ENCODE data around the gene TNIK.

DNA sequence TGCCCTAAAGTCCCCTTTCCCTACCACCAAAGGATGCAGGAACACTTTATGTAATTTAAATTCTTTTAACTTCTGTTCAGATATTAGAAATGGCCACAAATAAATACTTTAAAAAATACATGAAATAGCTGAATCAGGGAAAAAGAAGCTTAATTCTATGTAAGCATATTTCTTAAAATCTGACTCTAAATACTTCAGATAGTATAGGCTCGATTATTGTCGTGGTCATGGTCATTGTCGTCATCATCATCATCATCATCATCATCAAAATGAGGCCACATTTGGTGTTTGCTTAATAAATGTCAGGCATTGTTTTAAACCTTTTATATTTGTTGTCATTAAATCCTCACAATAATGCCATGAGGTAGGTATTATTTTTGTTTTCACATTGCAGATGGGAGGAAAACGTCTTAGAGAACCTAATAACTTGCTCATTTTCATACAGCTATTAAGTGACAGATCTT, 448.3 kb downstream of the TNIK start:
- TF ChIP-seq EP300 (conservative IDR thresholded peaks at IDR 0.05; ENCODE audit: poor library complexity, severe bottlenecking) (no peak), EZH2 (IDR thresholded peaks at IDR 0.05; ENCODE audit: borderline replicate concordance, insufficient read depth, low read length, poor library complexity, severe bottlenecking) (no peak), RAD21 (conservative IDR thresholded peaks at IDR 0.05) (no peak), SMC3 (conservative IDR thresholded peaks at IDR 0.05; ENCODE audit: poor library complexity) (no peak), MXI1 (conservative IDR thresholded peaks at IDR 0.05; ENCODE audit: poor library complexity, severe bottlenecking) (no peak), POLR2AphosphoS5 (IDR thresholded peaks at IDR 0.05) (no peak), TAF1 (IDR thresholded peaks at IDR 0.05; ENCODE audit: low read depth) (no peak)
- TF ChIP-seq, protein P1, sequence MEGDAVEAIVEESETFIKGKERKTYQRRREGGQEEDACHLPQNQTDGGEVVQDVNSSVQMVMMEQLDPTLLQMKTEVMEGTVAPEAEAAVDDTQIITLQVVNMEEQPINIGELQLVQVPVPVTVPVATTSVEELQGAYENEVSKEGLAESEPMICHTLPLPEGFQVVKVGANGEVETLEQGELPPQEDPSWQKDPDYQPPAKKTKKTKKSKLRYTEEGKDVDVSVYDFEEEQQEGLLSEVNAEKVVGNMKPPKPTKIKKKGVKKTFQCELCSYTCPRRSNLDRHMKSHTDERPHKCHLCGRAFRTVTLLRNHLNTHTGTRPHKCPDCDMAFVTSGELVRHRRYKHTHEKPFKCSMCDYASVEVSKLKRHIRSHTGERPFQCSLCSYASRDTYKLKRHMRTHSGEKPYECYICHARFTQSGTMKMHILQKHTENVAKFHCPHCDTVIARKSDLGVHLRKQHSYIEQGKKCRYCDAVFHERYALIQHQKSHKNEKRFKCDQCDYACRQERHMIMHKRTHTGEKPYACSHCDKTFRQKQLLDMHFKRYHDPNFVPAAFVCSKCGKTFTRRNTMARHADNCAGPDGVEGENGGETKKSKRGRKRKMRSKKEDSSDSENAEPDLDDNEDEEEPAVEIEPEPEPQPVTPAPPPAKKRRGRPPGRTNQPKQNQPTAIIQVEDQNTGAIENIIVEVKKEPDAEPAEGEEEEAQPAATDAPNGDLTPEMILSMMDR (IDR thresholded peaks at IDR 0.05; ENCODE audit: poor library complexity, severe bottlenecking) = no peak
